ENCODE data around the gene MXD3.

DNA sequence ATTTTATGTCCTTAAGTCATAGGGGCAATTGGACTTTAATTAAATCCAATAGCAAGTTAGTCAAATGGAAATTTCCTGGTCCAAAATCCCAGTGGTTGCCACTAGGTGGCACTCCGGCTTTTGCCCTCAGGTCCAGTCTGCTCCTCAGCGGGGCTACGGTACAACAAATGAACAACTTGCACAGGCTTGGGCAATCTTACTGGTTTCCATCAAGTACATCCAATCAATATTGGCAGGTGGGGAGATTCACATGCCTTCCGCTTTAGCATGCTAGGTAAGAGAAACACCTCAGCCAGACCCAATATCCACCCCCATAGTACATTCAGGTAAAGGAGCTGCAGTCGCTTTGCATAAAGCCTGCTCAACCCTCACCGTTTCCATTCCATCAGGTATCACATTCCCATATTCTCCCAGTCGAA is 6.3 kb upstream of the MXD3 start:
- no peak for TF ChIP-seq ZNF366 (tag by site-specific recombination; conservative IDR thresholded peaks at IDR 0.05)
- TF ChIP-seq MZF1 (tag by site-specific recombination; IDR thresholded peaks at IDR 0.05; ENCODE audit: borderline replicate concordance): no peak
- no peak for TF ChIP-seq ZNF558 (tag by site-specific recombination; IDR thresholded peaks at IDR 0.05)
- no peak for TF ChIP-seq ZNF560 (tag by site-specific recombination; IDR thresholded peaks at IDR 0.05; ENCODE audit: borderline replicate concordance)
